Neutrophil (primary cell): ENCODE results near the gene NR1H4.

Experiments used
- H3K27ac ChIP-seq: fragments of 200-600 bp; sonication (generic); 2 replicates; pipeline ENCODE4 v1.5.1; 2016; ENCODE audit warnings: mild to moderate bottlenecking, moderate library complexity
- H3K27me3 ChIP-seq: fragments of 200-600 bp; sonication (generic); 2 replicates; pipeline ENCODE4 v1.6.0; 2016; ENCODE audit warnings: mild to moderate bottlenecking
- H3K36me3 ChIP-seq: fragments of 200-600 bp; sonication (generic); 2 replicates; pipeline ENCODE4 v1.5.1; 2017
- H3K4me1 ChIP-seq, 2 experiments: fragments of 200-600 bp in 1 of 2; sonication (generic) in 1 of 2; 1 replicate in 1 of 2; 2 replicates in 1 of 2; pipeline versions ENCODE4 v1.5.1 to v1.6.1; 2013 to 2016; ENCODE audit warnings: low read depth in 1 of 2, low read length in 1 of 2, mild to moderate bottlenecking in 1 of 2, moderate library complexity in 1 of 2; ENCODE audit not compliant: control insufficient read depth in 1 of 2, insufficient read depth in 1 of 2
- H3K4me3 ChIP-seq, 2 experiments: fragments of 200-600 bp in 1 of 2; sonication (generic) in 1 of 2; 1 replicate in 1 of 2; 2 replicates in 1 of 2; pipeline ENCODE4 v1.5.1; 2013 to 2016; ENCODE audit warnings: low read depth in 1 of 2, low read length in 1 of 2, mild to moderate bottlenecking in 1 of 2, moderate library complexity in 1 of 2
- H3K9me3 ChIP-seq: fragments of 200-600 bp; sonication (generic); 2 replicates; pipeline ENCODE4 v1.5.1; 2016
- CTCF ChIP-seq: fragments of 200-600 bp; sonication (generic); IDR thresholded peaks from 2 replicates; pipeline ENCODE4 v1.5.1; 2016; ENCODE audit warnings: antibody characterized with exemption

The NR1H4 gene

GRCh38 chr12:100608776-100609175 is 135.1 kb downstream of the NR1H4 start:
- TF ChIP-seq CTCF: no peak
- H3K27ac ChIP-seq: no peak overlapping the region

GRCh38 chr12:100610666-100611430 is 137.2 kb downstream of the NR1H4 start:
- Histone ChIP-seq H3K27ac (no peak overlapping the region), H3K4me1 (no peaks in the 10 kb centered on the region), H3K27me3 (no peaks in the 10 kb centered on the region), H3K9me3 (no peaks in the 10 kb centered on the region), H3K36me3 (peaks cover 11% of the 10 kb centered on the region), H3K4me3 (no peak overlapping the region)
- TF ChIP-seq CTCF: no peak

More at GRCh38 chr12:100608776-100609175, 135.1 kb downstream of the NR1H4 start:
- H3K36me3 ChIP-seq: peaks cover 11% of the 10 kb centered on the region
- H3K4me1 ChIP-seq: no peaks in the 10 kb centered on the region
- no peak overlapping the region for H3K4me3 ChIP-seq
- no peaks in the 10 kb centered on the region for H3K9me3 ChIP-seq
- H3K27me3 ChIP-seq: no peaks in the 10 kb centered on the region

GRCh38 chr12:100612606-100613005 is 138.9 kb downstream of the NR1H4 start:
- H3K4me1 ChIP-seq: no peaks in the 10 kb centered on the region
- H3K27me3 ChIP-seq: no peaks in the 10 kb centered on the region
- no peaks in the 10 kb centered on the region for H3K9me3 ChIP-seq
- no peak overlapping the region for H3K4me3 ChIP-seq
- H3K36me3 ChIP-seq: peaks cover 11% of the 10 kb centered on the region
- TF ChIP-seq CTCF: no peak
- no peak overlapping the region for H3K27ac ChIP-seq
